ENCODE results near the gene PIM3.

Gene PIM3

GRCh38 chr22:49943771-49944398 is 16.7 kb upstream of the PIM3 start:
- DNase-seq: no peak

GRCh38 chr22:49944399-49944891 is 16.1 kb upstream of the PIM3 start:
- no peak for DNase-seq

- peak; percentile 39 for DNase-seq
Observed at GRCh38 chr22:49945042-49945794, 15.4 kb upstream of the PIM3 start.

GRCh38 chr22:49946612-49947295 is 13.8 kb upstream of the PIM3 start:
- no peak for DNase-seq

GRCh38 chr22:49947296-49947622 is 13.3 kb upstream of the PIM3 start:
- no peak for DNase-seq

GRCh38 chr22:49948116-49948957 is 12.2 kb upstream of the PIM3 start:
- no peak for DNase-seq

- no peak for DNase-seq
Observed at GRCh38 chr22:49948958-49949913, 11.3 kb upstream of the PIM3 start.

GRCh38 chr22:49949914-49950292 is 10.7 kb upstream of the PIM3 start:
- no peak for DNase-seq

- DNase-seq: no peak
Observed at GRCh38 chr22:49950396-49950994, 10.1 kb upstream of the PIM3 start.

- DNase-seq: no peak
Observed at GRCh38 chr22:49951000-49951677, 9.4 kb upstream of the PIM3 start.

GRCh38 chr22:49951678-49951985 is 8.9 kb upstream of the PIM3 start:
- no peak for DNase-seq

- DNase-seq: peak; percentile 92
Observed at GRCh38 chr22:49951986-49952896, 8.3 kb upstream of the PIM3 start.

GRCh38 chr22:49953027-49953679 is 7.4 kb upstream of the PIM3 start:
- no peak for DNase-seq

- peak; percentile 21 for DNase-seq
Observed at GRCh38 chr22:49953680-49954344, 6.8 kb upstream of the PIM3 start.

GRCh38 chr22:49954354-49954753 is 6.2 kb upstream of the PIM3 start:
- no peak for DNase-seq

GRCh38 chr22:49954991-49955580 is 5.5 kb upstream of the PIM3 start:
- no peak for DNase-seq

GRCh38 chr22:49955581-49956417 is 4.8 kb upstream of the PIM3 start:
- DNase-seq: no peak
